ENCODE data around the gene TMEM9. TPM values are rescaled to one million over a fixed set of nuclear protein-coding genes. Genes with fewer than 3 reads are reported as not detected.

TMEM9 gene
- total RNA-seq, 1 experiment from 2014 or later = 69.7 TPM

DNA sequence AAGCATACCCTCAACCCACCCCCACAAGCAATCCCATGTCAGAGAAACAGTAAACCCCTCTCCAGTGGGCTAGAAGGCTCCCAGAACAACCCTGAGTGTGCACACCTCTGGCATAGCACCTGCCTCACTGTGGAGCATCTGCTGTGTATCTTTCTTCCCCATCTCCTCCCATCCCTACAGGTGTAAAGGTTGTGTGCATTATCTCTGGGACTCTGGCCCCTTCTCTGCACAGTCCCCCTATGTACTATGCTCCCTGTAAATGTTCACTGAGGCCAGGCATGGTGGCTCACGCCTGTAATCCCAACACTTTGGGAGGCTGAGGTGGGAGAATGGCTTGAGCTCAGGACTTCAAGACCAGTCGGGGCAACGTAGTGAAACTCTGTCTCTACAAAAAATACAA is 41.3 kb downstream of the TMEM9 start:
- no peaks in the 10 kb centered on the region for H3K9me3 ChIP-seq (ENCODE audit: low read depth, low read length, poor library complexity, severe bottlenecking)
- H3K4me1 ChIP-seq (ENCODE audit: insufficient read depth, low read length, poor library complexity, severe bottlenecking) = peaks cover 8% of the 10 kb centered on the region
- intact Hi-C loops (cut with micrococcal nuclease; ENCODE audit: unreplicated experiment) = loop anchor here (10.0 kb wide), 1 partner anchor 558 kb away; no protein-coding TSS in a partner anchor

DNA sequence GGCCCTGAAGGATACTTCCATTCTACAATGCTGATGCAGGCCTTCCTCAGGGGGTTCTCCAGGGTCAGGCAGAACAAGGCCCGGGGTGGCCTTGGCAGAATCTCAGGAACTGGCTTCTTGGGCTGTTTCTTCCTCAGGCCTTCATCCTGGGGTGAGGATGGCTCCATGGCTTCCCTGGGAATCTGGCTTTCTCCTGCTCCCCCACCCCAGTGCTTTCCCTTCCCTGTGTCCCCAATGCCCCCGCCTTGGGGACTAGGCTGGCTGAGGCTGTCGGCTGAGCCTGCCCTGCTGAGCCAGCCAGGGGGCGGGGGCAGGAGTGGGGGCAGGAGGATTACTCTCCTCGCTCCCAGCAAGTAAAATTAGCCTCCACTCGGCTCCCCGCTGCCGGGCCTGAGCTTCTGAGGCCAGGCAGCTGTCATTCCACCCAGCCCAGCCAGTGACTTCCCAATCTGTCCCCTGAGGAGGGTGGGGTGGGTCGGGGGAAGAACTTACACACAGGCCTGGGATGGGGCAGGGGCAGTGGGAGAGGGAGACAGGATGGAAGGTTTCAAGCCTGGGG is 42.0 kb downstream of the TMEM9 start, which contains the start of gene CACNA1S:
Gene CACNA1S, minus strand, starts transcription at position 254 of the 559 bp plus-strand sequence. Its CDS starts 87 bp downstream, at position 167.
- DNase-seq (ENCODE audit: low spot score) = no peak
- no TSS peak for BruUV-seq (replicated peaks)
- no peaks in the 10 kb centered on the region for H3K36me3 ChIP-seq (ENCODE audit: insufficient read depth, low read length, poor library complexity, severe bottlenecking)
- no peaks in the 10 kb centered on the region for H3K9me3 ChIP-seq (ENCODE audit: low read depth, low read length, poor library complexity, severe bottlenecking)
- ChIA-PET CTCF (interaction anchor here (0.6 kb wide), 1 partner anchor 140 kb away, joined by 3 read pairs; no protein-coding TSS in a partner anchor), POLR2A (ENCODE audit: low non-redundant PET) (no interaction called here)
- no peak within 1 kb of the TSS for H3K27ac ChIP-seq (ENCODE audit: low read depth, low read length, poor library complexity, severe bottlenecking)
- no peak within 1 kb of the TSS for H3K4me3 ChIP-seq (ENCODE audit: low read depth, low read length, poor library complexity, severe bottlenecking)
- TF ChIP-seq, protein P1, sequence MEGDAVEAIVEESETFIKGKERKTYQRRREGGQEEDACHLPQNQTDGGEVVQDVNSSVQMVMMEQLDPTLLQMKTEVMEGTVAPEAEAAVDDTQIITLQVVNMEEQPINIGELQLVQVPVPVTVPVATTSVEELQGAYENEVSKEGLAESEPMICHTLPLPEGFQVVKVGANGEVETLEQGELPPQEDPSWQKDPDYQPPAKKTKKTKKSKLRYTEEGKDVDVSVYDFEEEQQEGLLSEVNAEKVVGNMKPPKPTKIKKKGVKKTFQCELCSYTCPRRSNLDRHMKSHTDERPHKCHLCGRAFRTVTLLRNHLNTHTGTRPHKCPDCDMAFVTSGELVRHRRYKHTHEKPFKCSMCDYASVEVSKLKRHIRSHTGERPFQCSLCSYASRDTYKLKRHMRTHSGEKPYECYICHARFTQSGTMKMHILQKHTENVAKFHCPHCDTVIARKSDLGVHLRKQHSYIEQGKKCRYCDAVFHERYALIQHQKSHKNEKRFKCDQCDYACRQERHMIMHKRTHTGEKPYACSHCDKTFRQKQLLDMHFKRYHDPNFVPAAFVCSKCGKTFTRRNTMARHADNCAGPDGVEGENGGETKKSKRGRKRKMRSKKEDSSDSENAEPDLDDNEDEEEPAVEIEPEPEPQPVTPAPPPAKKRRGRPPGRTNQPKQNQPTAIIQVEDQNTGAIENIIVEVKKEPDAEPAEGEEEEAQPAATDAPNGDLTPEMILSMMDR (conservative IDR thresholded peaks at IDR 0.05; ENCODE audit: low read depth, low read length) = no peak
- no peak for TF ChIP-seq EZH2 (IDR thresholded peaks at IDR 0.05; ENCODE audit: borderline replicate concordance, low read depth, low read length, poor library complexity, severe bottlenecking)
- intact Hi-C loops (cut with micrococcal nuclease; ENCODE audit: unreplicated experiment) = loop anchor here (10.0 kb wide), 1 partner anchor 557 kb away; no protein-coding TSS in a partner anchor
- H3K4me1 ChIP-seq (ENCODE audit: insufficient read depth, low read length, poor library complexity, severe bottlenecking) = peaks cover 8% of the 10 kb centered on the region
- no peaks in the 10 kb centered on the region for H3K27me3 ChIP-seq (replicated peaks; ENCODE audit: insufficient read depth, low read depth, low read length, poor library complexity)

More for the DNA sequence above, 41.3 kb downstream of the TMEM9 start:
- Histone ChIP-seq H3K4me3 (ENCODE audit: low read depth, low read length, poor library complexity, severe bottlenecking) (no peak overlapping the region), H3K27me3 (replicated peaks; ENCODE audit: insufficient read depth, low read depth, low read length, poor library complexity) (no peaks in the 10 kb centered on the region), H3K27ac (ENCODE audit: low read depth, low read length, poor library complexity, severe bottlenecking) (no peak overlapping the region), H3K36me3 (ENCODE audit: insufficient read depth, low read length, poor library complexity, severe bottlenecking) (no peaks in the 10 kb centered on the region)
- no TSS peak for BruUV-seq (replicated peaks)
- POLR2A ChIA-PET (ENCODE audit: low non-redundant PET) = no interaction called here
- CTCF ChIA-PET = interaction anchor here (2.1 to 2.7 kb wide), 2 partner anchors 133 to 141 kb away, joined by 20 to 42 read pairs; no protein-coding TSS in a partner anchor
- TF ChIP-seq, protein P1 (conservative IDR thresholded peaks at IDR 0.05; ENCODE audit: low read depth, low read length) = no peak
- TF ChIP-seq EZH2 (IDR thresholded peaks at IDR 0.05; ENCODE audit: borderline replicate concordance, low read depth, low read length, poor library complexity, severe bottlenecking) = no peak
- DNase-seq (ENCODE audit: low spot score) = no peak

DNA sequence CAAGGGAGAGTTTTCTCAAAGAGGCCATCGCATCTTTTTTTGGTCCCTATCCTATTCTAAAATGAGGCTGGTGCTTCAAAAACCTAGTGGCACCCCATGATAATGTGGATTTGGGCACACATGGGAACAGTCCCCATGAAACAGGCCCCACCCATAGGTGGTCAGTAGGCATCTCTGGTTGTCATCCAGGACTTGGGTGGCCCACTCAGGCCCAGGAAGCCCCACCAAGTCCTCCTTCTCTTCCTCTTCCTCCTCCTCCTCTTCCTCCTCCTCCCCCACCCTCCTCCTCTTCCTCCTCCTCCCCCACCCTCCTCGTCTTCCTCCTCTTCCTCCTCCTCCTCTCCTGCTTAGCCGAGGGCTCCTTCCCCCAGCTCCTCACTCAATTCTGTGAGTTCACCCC is 42.6 kb downstream of the TMEM9 start:
- intact Hi-C loops (cut with micrococcal nuclease; ENCODE audit: unreplicated experiment) = loop anchor here (10.0 kb wide), 1 partner anchor 557 kb away; no protein-coding TSS in a partner anchor
- BruUV-seq (replicated peaks) = no TSS peak
- ChIA-PET POLR2A (ENCODE audit: low non-redundant PET) (no interaction called here), CTCF (no interaction called here)
- no peaks in the 10 kb centered on the region for H3K36me3 ChIP-seq (ENCODE audit: insufficient read depth, low read length, poor library complexity, severe bottlenecking)
- no peak overlapping the region for H3K4me3 ChIP-seq (ENCODE audit: low read depth, low read length, poor library complexity, severe bottlenecking)
- H3K4me1 ChIP-seq (ENCODE audit: insufficient read depth, low read length, poor library complexity, severe bottlenecking) = peaks cover 8% of the 10 kb centered on the region
- no peak overlapping the region for H3K27ac ChIP-seq (ENCODE audit: low read depth, low read length, poor library complexity, severe bottlenecking)
- DNase-seq (ENCODE audit: low spot score) = no peak
- no peaks in the 10 kb centered on the region for H3K27me3 ChIP-seq (replicated peaks; ENCODE audit: insufficient read depth, low read depth, low read length, poor library complexity)
- no peaks in the 10 kb centered on the region for H3K9me3 ChIP-seq (ENCODE audit: low read depth, low read length, poor library complexity, severe bottlenecking)
- no peak for TF ChIP-seq EZH2 (IDR thresholded peaks at IDR 0.05; ENCODE audit: borderline replicate concordance, low read depth, low read length, poor library complexity, severe bottlenecking)
- TF ChIP-seq, protein P1 (conservative IDR thresholded peaks at IDR 0.05; ENCODE audit: low read depth, low read length) = no peak

Data from A673 (cell line).